Duodenal mucosa (tissue), 2 donors: Measurements from ENCODE around the gene SLC1A3.

Experiments
- H3K27ac ChIP-seq: one replicate; pipeline ENCODE4 v1.7.0; 2013; ENCODE audit warnings: low read depth, low read length
- H3K27me3 ChIP-seq, 2 donors: one replicate each; pipeline ENCODE4 v1.7.0; 2013; ENCODE audit warnings: low read length in 2 of 2, control low read depth in 1 of 2; ENCODE audit not compliant: insufficient read depth in 2 of 2, control insufficient read depth in 1 of 2
- H3K36me3 ChIP-seq, 2 donors: one replicate each; pipeline ENCODE4 v1.7.0; 2013; ENCODE audit warnings: low read length in 2 of 2, control low read depth in 1 of 2; ENCODE audit not compliant: insufficient read depth in 2 of 2, control insufficient read depth in 1 of 2
- H3K4me1 ChIP-seq, 2 donors: one replicate each; pipeline ENCODE4 v1.7.0; 2013; ENCODE audit warnings: low read length in 2 of 2, control low read depth in 1 of 2; ENCODE audit not compliant: insufficient read depth in 2 of 2, control insufficient read depth in 1 of 2
- H3K4me3 ChIP-seq, 2 donors: one replicate each; pipeline ENCODE4 v1.7.0; 2013; ENCODE audit warnings: low read length in 2 of 2, low read depth in 1 of 2
- H3K9ac ChIP-seq, 2 donors: one replicate each; pipeline ENCODE4 v1.7.0; 2013; ENCODE audit warnings: low read length in 2 of 2, low read depth in 1 of 2
- H3K9me3 ChIP-seq, 2 donors: one replicate each; pipeline ENCODE4 v1.7.0; 2013; ENCODE audit warnings: low read length in 2 of 2, control low read depth in 1 of 2; ENCODE audit not compliant: control insufficient read depth in 1 of 2

SLC1A3 gene

DNA sequence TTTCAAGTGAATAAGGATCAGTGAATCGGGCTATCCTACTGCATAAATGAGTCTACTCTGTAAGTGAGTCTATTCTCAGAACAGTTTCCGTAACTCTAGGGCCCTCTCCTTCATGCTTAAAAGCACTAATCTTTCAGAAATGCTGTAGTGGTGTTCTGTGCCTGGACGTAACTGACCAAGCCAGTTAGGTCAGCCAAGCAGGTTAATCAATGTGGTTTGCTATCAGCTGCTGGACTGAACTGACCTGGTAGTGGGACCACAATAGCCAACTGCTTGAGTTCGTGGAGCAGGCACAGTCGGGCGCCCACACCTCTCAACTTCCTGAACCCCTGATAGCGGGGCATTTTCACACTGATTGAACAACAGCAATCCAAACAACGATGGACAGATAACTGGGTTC, 6.8 kb downstream of the SLC1A3 start:
- no peak overlapping the region for H3K4me3 ChIP-seq
- no peaks in the 10 kb centered on the region for H3K4me1 ChIP-seq
- no peaks in the 10 kb centered on the region for H3K9me3 ChIP-seq
- no peaks in the 10 kb centered on the region for H3K36me3 ChIP-seq
- H3K27me3 ChIP-seq: peaks cover 0 to 6% of the 10 kb centered on the region in 2 donors
- H3K27ac ChIP-seq: no peak overlapping the region
- H3K9ac ChIP-seq: no peak overlapping the region

- no peak overlapping the region for H3K9ac ChIP-seq
- peaks cover 0 to 3% of the 10 kb centered on the region in 2 donors for H3K27me3 ChIP-seq
- H3K4me1 ChIP-seq: no peaks in the 10 kb centered on the region
- no peaks in the 10 kb centered on the region for H3K36me3 ChIP-seq
- no peaks in the 10 kb centered on the region for H3K9me3 ChIP-seq
- H3K4me3 ChIP-seq: no peak overlapping the region
- H3K27ac ChIP-seq: no peak overlapping the region
Observed at GRCh38 chr5:36613771-36614656, 7.6 kb downstream of the SLC1A3 start.

- H3K4me3 ChIP-seq: no peak overlapping the region
- H3K4me1 ChIP-seq: no peaks in the 10 kb centered on the region
- peaks cover 0 to 3% of the 10 kb centered on the region in 2 donors for H3K27me3 ChIP-seq
- H3K9me3 ChIP-seq: no peaks in the 10 kb centered on the region
- H3K27ac ChIP-seq: no peak overlapping the region
- no peaks in the 10 kb centered on the region for H3K36me3 ChIP-seq
- no peak overlapping the region for H3K9ac ChIP-seq
Observed at GRCh38 chr5:36614657-36615308, 8.4 kb downstream of the SLC1A3 start.

DNA sequence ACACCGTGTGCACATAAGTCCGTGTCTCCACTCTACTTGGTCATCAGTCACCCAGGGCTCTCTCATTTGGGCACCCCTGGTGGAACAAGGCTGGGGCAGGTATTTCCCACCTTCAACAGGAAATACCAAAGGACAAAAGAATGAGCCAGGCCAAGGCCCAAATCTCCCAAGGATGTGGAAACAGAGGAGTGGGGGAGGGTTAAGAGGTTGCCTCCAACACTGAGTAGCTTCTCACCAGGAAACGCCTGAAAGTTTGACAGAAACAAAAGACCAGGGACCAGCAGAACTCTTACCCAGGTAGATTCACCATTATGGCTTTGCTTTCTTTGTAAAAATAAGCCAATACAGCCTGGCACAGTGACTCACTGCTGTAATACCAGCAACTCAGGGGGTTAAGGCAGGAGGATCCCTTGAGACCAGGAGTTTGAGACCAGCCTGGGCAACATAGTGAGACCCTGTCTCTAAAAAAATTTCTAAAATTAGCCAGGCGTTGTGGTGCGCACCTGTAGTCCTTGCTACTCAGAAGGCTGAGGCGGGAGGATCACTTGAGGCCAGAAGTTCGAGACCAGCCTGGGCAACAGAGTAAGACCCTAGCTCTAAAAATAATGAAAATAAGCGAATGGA, 12.7 kb downstream of the SLC1A3 start:
- H3K9ac ChIP-seq: no peak overlapping the region
- no peaks in the 10 kb centered on the region for H3K9me3 ChIP-seq
- no peaks in the 10 kb centered on the region for H3K36me3 ChIP-seq
- H3K4me3 ChIP-seq: no peak overlapping the region
- no peaks in the 10 kb centered on the region for H3K4me1 ChIP-seq
- H3K27me3 ChIP-seq: no peaks in the 10 kb centered on the region
- H3K27ac ChIP-seq: no peak overlapping the region

- Histone ChIP-seq H3K4me1 (no peaks in the 10 kb centered on the region), H3K36me3 (no peaks in the 10 kb centered on the region), H3K27me3 (no peaks in the 10 kb centered on the region), H3K4me3 (no peak overlapping the region), H3K9ac (no peak overlapping the region), H3K27ac (no peak overlapping the region), H3K9me3 (no peaks in the 10 kb centered on the region)
Observed at GRCh38 chr5:36621985-36622384, 15.6 kb downstream of the SLC1A3 start.

DNA sequence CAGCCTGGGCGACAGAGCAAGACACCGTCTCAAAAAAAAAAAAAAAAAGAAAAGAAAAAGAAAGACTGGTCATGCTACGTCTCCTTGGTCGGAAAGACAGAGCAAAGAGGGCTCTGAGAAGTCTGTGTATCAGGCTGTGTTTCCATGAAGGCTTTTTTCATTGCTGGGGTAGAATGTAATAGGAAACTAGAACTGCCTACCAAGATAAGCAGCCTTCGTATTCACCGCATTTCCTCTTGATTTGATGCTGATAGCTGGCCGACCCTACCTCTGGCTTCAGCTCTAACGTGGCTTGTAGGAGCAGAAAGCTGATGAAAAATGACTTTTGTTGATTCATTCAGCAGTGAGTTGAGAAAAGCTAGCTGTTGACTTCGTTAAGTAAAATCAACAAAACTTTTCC, 17.4 kb downstream of the SLC1A3 start:
- Histone ChIP-seq H3K4me1 (no peaks in the 10 kb centered on the region), H3K9ac (no peak overlapping the region), H3K4me3 (no peak overlapping the region), H3K9me3 (no peaks in the 10 kb centered on the region), H3K27ac (no peak overlapping the region), H3K36me3 (no peaks in the 10 kb centered on the region), H3K27me3 (no peaks in the 10 kb centered on the region)

DNA sequence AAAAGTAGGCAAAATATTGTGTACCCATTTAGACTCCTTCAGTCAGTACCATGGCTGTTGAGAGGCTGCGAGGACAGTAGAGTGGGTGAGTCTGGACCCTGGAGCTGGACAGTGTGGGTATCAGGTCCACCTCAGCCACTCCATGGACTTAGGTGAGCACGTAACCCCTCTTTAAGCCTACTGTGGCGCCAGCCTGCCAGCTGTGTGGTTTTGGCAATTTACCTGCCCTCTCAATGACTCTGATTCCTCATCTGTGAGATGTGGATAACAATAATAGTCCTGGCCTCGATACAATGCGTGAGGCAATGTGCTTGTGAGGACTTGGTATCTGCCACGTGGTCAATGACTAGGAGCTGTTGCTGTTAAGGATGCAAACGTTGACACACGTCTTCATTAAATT, 17.9 kb downstream of the SLC1A3 start:
- Histone ChIP-seq H3K27me3 (no peaks in the 10 kb centered on the region), H3K9me3 (no peaks in the 10 kb centered on the region), H3K36me3 (no peaks in the 10 kb centered on the region), H3K4me3 (no peak overlapping the region), H3K27ac (no peak overlapping the region), H3K9ac (no peak overlapping the region), H3K4me1 (no peaks in the 10 kb centered on the region)

- no peaks in the 10 kb centered on the region for H3K4me1 ChIP-seq
- H3K36me3 ChIP-seq: no peaks in the 10 kb centered on the region
- no peak overlapping the region for H3K27ac ChIP-seq
- H3K9me3 ChIP-seq: no peaks in the 10 kb centered on the region
- no peak overlapping the region for H3K4me3 ChIP-seq
- H3K27me3 ChIP-seq: peaks cover 0 to 7% of the 10 kb centered on the region in 2 donors
- H3K9ac ChIP-seq: no peak overlapping the region
Observed at GRCh38 chr5:36628695-36629094, 22.3 kb downstream of the SLC1A3 start.

- Histone ChIP-seq H3K9me3 (no peaks in the 10 kb centered on the region), H3K27ac (no peak overlapping the region), H3K4me1 (no peaks in the 10 kb centered on the region), H3K36me3 (no peaks in the 10 kb centered on the region), H3K9ac (no peak overlapping the region), H3K4me3 (no peak overlapping the region), H3K27me3 (peaks cover 0 to 7% of the 10 kb centered on the region in 2 donors)
Observed at GRCh38 chr5:36629729-36630128, 23.3 kb downstream of the SLC1A3 start.
